ENCODE results near the gene UBE2V1.

GRCh38 chr20:50036703-50037102 lies 76.2 kb downstream of the UBE2V1 start:
- TF ChIP-seq MAX (IDR thresholded peaks at IDR 0.05) (no peak), REST (IDR thresholded peaks at IDR 0.05; ENCODE audit: low read depth) (no peak), CEBPB (IDR thresholded peaks at IDR 0.05) (no peak), TAF1 (IDR thresholded peaks at IDR 0.05; ENCODE audit: low read depth) (no peak), RAD21 (IDR thresholded peaks at IDR 0.05; ENCODE audit: low read depth) (no peak), EGR1 (IDR thresholded peaks at IDR 0.05) (no peak), ZBTB7A (IDR thresholded peaks at IDR 0.05; ENCODE audit: low read depth) (no peak), EP300 (IDR thresholded peaks at IDR 0.05; ENCODE audit: borderline replicate concordance) (no peak), YY1 (IDR thresholded peaks at IDR 0.05; ENCODE audit: low read depth) (no peak), TEAD4 (IDR thresholded peaks at IDR 0.05) (no peak), USF1 (IDR thresholded peaks at IDR 0.05) (no peak)

Measured in Ishikawa (cell line).